ENCODE data around the gene COX18. TPM values are rescaled to one million over a fixed set of nuclear protein-coding genes. Genes with fewer than 3 reads are reported as not detected.
A peak's percentile ranks its signal among the peaks of the same experiment; 100 is the strongest.

The COX18 gene
- total RNA-seq, 1 donor from 2014 or later, result 10.8 TPM

- H4K20me1 ChIP-seq (ENCODE audit: insufficient read depth, low read length), result peaks cover 8% of the 10 kb centered on the region
- H3K4me1 ChIP-seq (ENCODE audit: insufficient read depth, low read length), result peaks cover 4% of the 10 kb centered on the region
- H3K9ac ChIP-seq (ENCODE audit: low read length), result no peak overlapping the region
- no peaks in the 10 kb centered on the region for H3K9me3 Mint-ChIP-seq (ENCODE audit: unreplicated experiment)
- no peak overlapping the region for H3K27ac ChIP-seq (ENCODE audit: low read depth, low read length)
- FAIRE-seq (no peak), DNase-seq (ENCODE audit: low read depth) (no peak)
- H3K36me3 ChIP-seq (ENCODE audit: insufficient read depth, low read length), result peaks cover 31% of the 10 kb centered on the region
- H3K4me1 Mint-ChIP-seq (ENCODE audit: low read depth, unreplicated experiment), result peaks cover 3% of the 10 kb centered on the region
- H3K9me3 ChIP-seq (ENCODE audit: insufficient read depth, low read depth, low read length), result no peaks in the 10 kb centered on the region
- no peak overlapping the region for H3K4me3 ChIP-seq (ENCODE audit: insufficient read depth, low read depth, low read length)
- no peak overlapping the region for H3K4me2 ChIP-seq (ENCODE audit: low read length)
- H2AFZ ChIP-seq (ENCODE audit: low read depth, low read length), result no peak overlapping the region
- peaks cover 19% of the 10 kb centered on the region for H3K36me3 Mint-ChIP-seq (ENCODE audit: low read depth, unreplicated experiment)
- H3K27me3 Mint-ChIP-seq (ENCODE audit: low read depth, unreplicated experiment), result no peaks in the 10 kb centered on the region
- peaks cover 18% of the 10 kb centered on the region for H3K79me2 ChIP-seq (ENCODE audit: insufficient read depth, low read length)
- H3K4me3 Mint-ChIP-seq (ENCODE audit: unreplicated experiment), result no peak overlapping the region
- TF ChIP-seq EZH2 (IDR thresholded peaks at IDR 0.05; ENCODE audit: insufficient read depth, low read length) (no peak), CTCF (IDR thresholded peaks at IDR 0.05; ENCODE audit: insufficient read depth, low read depth, low read length) (no peak)
- no peaks in the 10 kb centered on the region for H3K27me3 ChIP-seq (ENCODE audit: insufficient read depth, low read length)
- H3K27ac Mint-ChIP-seq (ENCODE audit: unreplicated experiment), result no peak overlapping the region
Observed at GRCh38 chr4:73075832-73076231, 6.3 kb upstream of the COX18 start.

GRCh38 chr4:73070074-73070390 lies 516 bp upstream of the COX18 start:
- H3K4me1 Mint-ChIP-seq (ENCODE audit: low read depth, unreplicated experiment), result peaks cover 6% of the 10 kb centered on the region
- peaks cover 9% of the 10 kb centered on the region for H3K36me3 ChIP-seq (ENCODE audit: insufficient read depth, low read length)
- DNase-seq (ENCODE audit: low read depth) (no peak), FAIRE-seq (no peak)
- no peaks in the 10 kb centered on the region for H3K9me3 ChIP-seq (ENCODE audit: insufficient read depth, low read depth, low read length)
- peak overlapping the region; percentile 89 for H3K4me3 ChIP-seq (ENCODE audit: insufficient read depth, low read depth, low read length)
- no peaks in the 10 kb centered on the region for H4K20me1 ChIP-seq (ENCODE audit: insufficient read depth, low read length)
- TF ChIP-seq CTCF (IDR thresholded peaks at IDR 0.05; ENCODE audit: insufficient read depth, low read depth, low read length) (no peak), EZH2 (IDR thresholded peaks at IDR 0.05; ENCODE audit: insufficient read depth, low read length) (no peak)
- H3K9ac ChIP-seq (ENCODE audit: low read length), result peak overlapping the region; percentile 92
- peak overlapping the region; percentile 81 for H3K4me3 Mint-ChIP-seq (ENCODE audit: unreplicated experiment)
- peak overlapping the region; percentile 74 for H2AFZ ChIP-seq (ENCODE audit: low read depth, low read length)
- H3K4me2 ChIP-seq (ENCODE audit: low read length), result peak overlapping the region; percentile 93
- no peaks in the 10 kb centered on the region for H3K27me3 Mint-ChIP-seq (ENCODE audit: low read depth, unreplicated experiment)
- H3K27ac ChIP-seq (ENCODE audit: low read depth, low read length), result peak overlapping the region; percentile 87
- H3K79me2 ChIP-seq (ENCODE audit: insufficient read depth, low read length), result peaks cover 28% of the 10 kb centered on the region
- peaks cover 12% of the 10 kb centered on the region for H3K4me1 ChIP-seq (ENCODE audit: insufficient read depth, low read length)
- H3K27ac Mint-ChIP-seq (ENCODE audit: unreplicated experiment), result peak overlapping the region; percentile 56
- no peaks in the 10 kb centered on the region for H3K27me3 ChIP-seq (ENCODE audit: insufficient read depth, low read length)
- no peaks in the 10 kb centered on the region for H3K36me3 Mint-ChIP-seq (ENCODE audit: low read depth, unreplicated experiment)
- H3K9me3 Mint-ChIP-seq (ENCODE audit: unreplicated experiment), result no peaks in the 10 kb centered on the region

GRCh38 chr4:73068491-73069337 lies 802 bp downstream of the COX18 start:
- Histone ChIP-seq H3K9me3 (ENCODE audit: insufficient read depth, low read depth, low read length) (no peaks in the 10 kb centered on the region), H3K4me2 (ENCODE audit: low read length) (peak overlapping the region; percentile 93), H2AFZ (ENCODE audit: low read depth, low read length) (peak overlapping the region; percentile 49), H3K4me1 (ENCODE audit: insufficient read depth, low read length) (peaks cover 12% of the 10 kb centered on the region), H3K36me3 (ENCODE audit: insufficient read depth, low read length) (peaks cover 16% of the 10 kb centered on the region), H3K27me3 (ENCODE audit: insufficient read depth, low read length) (no peaks in the 10 kb centered on the region), H3K79me2 (ENCODE audit: insufficient read depth, low read length) (peaks cover 28% of the 10 kb centered on the region), H3K4me3 (ENCODE audit: insufficient read depth, low read depth, low read length) (peak overlapping the region; percentile 89), H3K27ac (ENCODE audit: low read depth, low read length) (peak overlapping the region; percentile 87), H3K9ac (ENCODE audit: low read length) (peak overlapping the region; percentile 92), H4K20me1 (ENCODE audit: insufficient read depth, low read length) (no peaks in the 10 kb centered on the region)
- no peak for FAIRE-seq
- no peak for TF ChIP-seq CTCF (IDR thresholded peaks at IDR 0.05; ENCODE audit: insufficient read depth, low read depth, low read length)
- no peak for TF ChIP-seq EZH2 (IDR thresholded peaks at IDR 0.05; ENCODE audit: insufficient read depth, low read length)
- Mint-ChIP-seq H3K27me3 (ENCODE audit: low read depth, unreplicated experiment) (no peaks in the 10 kb centered on the region), H3K9me3 (ENCODE audit: unreplicated experiment) (no peaks in the 10 kb centered on the region), H3K4me1 (ENCODE audit: low read depth, unreplicated experiment) (peaks cover 6% of the 10 kb centered on the region), H3K4me3 (ENCODE audit: unreplicated experiment) (peak overlapping the region; percentile 81), H3K36me3 (ENCODE audit: low read depth, unreplicated experiment) (no peaks in the 10 kb centered on the region), H3K27ac (ENCODE audit: unreplicated experiment) (peak overlapping the region; percentile 82)
- peak; percentile 29 for DNase-seq (ENCODE audit: low read depth)

Measured in astrocyte (in vitro differentiated cells and primary cell).